DOHH2 (cell line): ENCODE measurements around the gene NUP93.

Source experiments
- H3F3A ChIP-seq: fragments of 200-600 bp; sonication (generic), shearing (Covaris generic); 2 replicates; pipeline ENCODE4 v1.6.0; 2016; ENCODE audit warnings: antibody characterized with exemption, mild to moderate bottlenecking; ENCODE audit not compliant: control insufficient read depth, insufficient read depth
- H3K27ac ChIP-seq: fragments of 200-600 bp; sonication (generic); 2 replicates; pipeline ENCODE4 v1.5.1; 2014; ENCODE audit warnings: low read depth, mild to moderate bottlenecking, low read length, moderate library complexity
- H3K27me3 ChIP-seq: fragments of 200-600 bp; sonication (generic); 2 replicates; pipeline ENCODE4 v1.6.1; 2014; ENCODE audit warnings: mild to moderate bottlenecking, low read length, mixed read lengths; ENCODE audit not compliant: control insufficient read depth
- H3K36me3 ChIP-seq: fragments of 200-600 bp; sonication (generic); 2 replicates; pipeline ENCODE4 v1.6.1; 2014; ENCODE audit warnings: mild to moderate bottlenecking, low read length, moderate library complexity, mixed read lengths; ENCODE audit not compliant: control insufficient read depth
- H3K4me1 ChIP-seq: fragments of 200-600 bp; sonication (generic); 2 replicates; pipeline ENCODE4 v1.6.1; 2014; ENCODE audit warnings: mild to moderate bottlenecking, low read length, mixed read lengths; ENCODE audit not compliant: control insufficient read depth
- H3K4me2 ChIP-seq: fragments of 200-600 bp; sonication (generic); 2 replicates; pipeline ENCODE4 v1.6.0; 2014; ENCODE audit warnings: mild to moderate bottlenecking, low read length, moderate library complexity
- H3K4me3 ChIP-seq: fragments of 200-600 bp; sonication (generic); 2 replicates; pipeline ENCODE4 v1.5.1; 2014; ENCODE audit warnings: mild to moderate bottlenecking, low read length, mixed read lengths
- H3K79me2 ChIP-seq: fragments of 200-600 bp; sonication (generic); 2 replicates; pipeline ENCODE4 v1.6.1; 2014; ENCODE audit warnings: mild to moderate bottlenecking, low read length, mixed read lengths; ENCODE audit not compliant: control insufficient read depth
- H3K9me2 ChIP-seq: fragments of 200-600 bp; sonication (generic); replicated peaks from 2 replicates; pipeline ENCODE4 v1.6.1; 2014; ENCODE audit warnings: mild to moderate bottlenecking, low read length, mixed read lengths; ENCODE audit not compliant: control insufficient read depth
- H3K9me3 ChIP-seq: fragments of 200-600 bp; sonication (generic); 2 replicates; pipeline ENCODE4 v1.6.1; 2014; ENCODE audit warnings: antibody characterized with exemption, low read length, mixed read lengths; ENCODE audit not compliant: control insufficient read depth, insufficient read depth
- H4K20me1 ChIP-seq: fragments of 200-600 bp; sonication (generic); 2 replicates; pipeline ENCODE4 v1.6.0; 2014; ENCODE audit warnings: low read depth, mild to moderate bottlenecking, antibody characterized with exemption, low read length, moderate library complexity; ENCODE audit not compliant: control insufficient read depth, insufficient read depth
- CTCF ChIP-seq: fragments of 200-600 bp; sonication (generic); IDR thresholded peaks from one replicate; pipeline ENCODE4 v1.5.1; 2014; ENCODE audit warnings: antibody characterized with exemption, mild to moderate bottlenecking, low read depth, low read length; ENCODE audit not compliant: poor library complexity, severe bottlenecking
- EZH2phosphoT487 ChIP-seq: fragments of 200-600 bp; sonication (generic); IDR thresholded peaks from 2 replicates; pipeline ENCODE4 v1.6.1; 2017; ENCODE audit warnings: borderline replicate concordance, mild to moderate bottlenecking, antibody characterized with exemption, low read length, moderate library complexity, mixed read lengths

NUP93 gene

GRCh38 chr16:56896244-56896643 is 166.3 kb downstream of the NUP93 start:
- no peak overlapping the region for H3K4me3 ChIP-seq
- H4K20me1 ChIP-seq: no peaks in the 10 kb centered on the region
- H3K27ac ChIP-seq: no peak overlapping the region
- H3K4me2 ChIP-seq: no peak overlapping the region
- no peaks in the 10 kb centered on the region for H3F3A ChIP-seq
- H3K9me2 ChIP-seq: no peaks in the 10 kb centered on the region
- no peaks in the 10 kb centered on the region for H3K79me2 ChIP-seq
- H3K36me3 ChIP-seq: no peaks in the 10 kb centered on the region
- no peak for TF ChIP-seq EZH2phosphoT487
- no peak for TF ChIP-seq CTCF
- peaks cover 17% of the 10 kb centered on the region; the same call in 1 of the 2 replicates for H3K27me3 ChIP-seq
- peaks cover 7% of the 10 kb centered on the region; the same call in 1 of the 2 replicates for H3K4me1 ChIP-seq
- no peaks in the 10 kb centered on the region for H3K9me3 ChIP-seq

- no peaks in the 10 kb centered on the region for H3K79me2 ChIP-seq
- H4K20me1 ChIP-seq: no peaks in the 10 kb centered on the region
- no peaks in the 10 kb centered on the region for H3K9me3 ChIP-seq
- H3F3A ChIP-seq: no peaks in the 10 kb centered on the region
- H3K27me3 ChIP-seq: peaks cover 17% of the 10 kb centered on the region; the same call in 1 of the 2 replicates
- H3K36me3 ChIP-seq: no peaks in the 10 kb centered on the region
- no peak for TF ChIP-seq EZH2phosphoT487
- no peak for TF ChIP-seq CTCF
- no peak overlapping the region for H3K27ac ChIP-seq
- H3K4me2 ChIP-seq: no peak overlapping the region
- peaks cover 7% of the 10 kb centered on the region; the same call in 1 of the 2 replicates for H3K4me1 ChIP-seq
- H3K4me3 ChIP-seq: no peak overlapping the region
- no peaks in the 10 kb centered on the region for H3K9me2 ChIP-seq
Measured at GRCh38 chr16:56897026-56897799, 167.3 kb downstream of the NUP93 start.

- peaks cover 7% of the 10 kb centered on the region; the same call in 1 of the 2 replicates for H3K4me1 ChIP-seq
- no peak overlapping the region for H3K27ac ChIP-seq
- no peaks in the 10 kb centered on the region for H3K9me2 ChIP-seq
- no peaks in the 10 kb centered on the region for H4K20me1 ChIP-seq
- H3K4me3 ChIP-seq: no peak overlapping the region
- no peaks in the 10 kb centered on the region for H3K9me3 ChIP-seq
- no peaks in the 10 kb centered on the region for H3F3A ChIP-seq
- no peaks in the 10 kb centered on the region for H3K79me2 ChIP-seq
- TF ChIP-seq CTCF: no peak
- TF ChIP-seq EZH2phosphoT487: no peak
- H3K27me3 ChIP-seq: peaks cover 17% of the 10 kb centered on the region; the same call in 1 of the 2 replicates
- H3K36me3 ChIP-seq: no peaks in the 10 kb centered on the region
- H3K4me2 ChIP-seq: no peak overlapping the region
Measured at GRCh38 chr16:56898847-56899246, 168.9 kb downstream of the NUP93 start.
